GM12878 (cell line): ENCODE data around the gene GPSM1. TPM values are rescaled to one million over a fixed set of nuclear protein-coding genes. Genes with fewer than 3 reads are reported as not detected.
A peak's percentile ranks its signal among the peaks of the same experiment; 100 is the strongest.

ENCODE experiments used
- ATAC-seq: fragments of 200-7000 bp; cut with Tn5 transposase; 3 replicates; pipeline ENCODE4 v1.9.1; 2020; ENCODE audit warnings: mild to moderate bottlenecking, moderate library complexity
- BruUV-seq: library from RNA; stranded (reverse); fragments of 400-500 nt; replicated peaks from 2 replicates; lab custom pipeline; 2021; lab: Mats Ljungman, UMichigan
- CTCF ChIA-PET: fragments of 300-600 bp; sonication (Branson Sonifier 250); formaldehyde crosslinking; extraction: SDS; loops from one replicate; lab custom pipeline; 2021; ENCODE audit warnings: inconsistent platforms; lab: Yijun Ruan, JAX
- POLR2A ChIA-PET: fragments of 350-600 bp; formaldehyde crosslinking; extraction: SDS; loops from one replicate; lab custom pipeline; 2021; ENCODE audit warnings: inconsistent platforms; lab: Charles Lee
- RAD21 ChIA-PET: fragments of 300-600 bp; sonication (Branson Sonifier 250); formaldehyde crosslinking; loops from one replicate; lab custom pipeline; 2023; ENCODE audit warnings: antibody characterized with exemption; ENCODE audit not compliant: unreplicated experiment; lab: Charles Lee
- SMC1A ChIA-PET: fragments of 300-600 bp; sonication (Branson Sonifier 250); formaldehyde crosslinking; loops from one replicate; lab custom pipeline; 2023; ENCODE audit not compliant: unreplicated experiment, uncharacterized antibody; lab: Charles Lee
- DNase-seq: peaks from one replicate; pipeline ENCODE4 v3.0.0-alpha.2; 2011; ENCODE audit warnings: low read depth, low spot score
- FAIRE-seq: peaks from 3 replicates; lab custom pipeline; 2011; peaks lifted over from hg19 to GRCh38; lab: Jason Lieb, UNC
- H2AFZ ChIP-seq: 2 replicates; pipeline ENCODE4 v1.6.0; 2011; ENCODE audit warnings: low read depth, low read length, control low read depth; ENCODE audit not compliant: control insufficient read depth
- H3K27ac ChIP-seq: 2 replicates; pipeline ENCODE4 v1.5.1; 2011; ENCODE audit warnings: control low read depth; ENCODE audit not compliant: control insufficient read depth, insufficient read depth
- H3K27me3 ChIP-seq, 2 experiments: replicated peaks in 1 of 2; 2 replicates each; pipeline versions ENCODE4 v1.6.0 to v1.6.1; 2011; ENCODE audit warnings: low read length in 1 of 2; ENCODE audit not compliant: control insufficient read depth in 2 of 2, insufficient read depth in 2 of 2
- H3K36me3 ChIP-seq, 2 experiments: 2 replicates each; pipeline ENCODE4 v1.5.1; 2011; ENCODE audit warnings: low read length in 1 of 2; ENCODE audit not compliant: control insufficient read depth in 2 of 2, insufficient read depth in 2 of 2
- H3K4me1 ChIP-seq: 2 replicates; pipeline ENCODE4 v1.6.1; 2011; ENCODE audit warnings: mild to moderate bottlenecking, low read length, moderate library complexity, mixed read lengths; ENCODE audit not compliant: control insufficient read depth, insufficient read depth
- H3K4me2 ChIP-seq: 2 replicates; pipeline ENCODE4 v1.6.0; 2011; ENCODE audit warnings: control low read depth; ENCODE audit not compliant: control insufficient read depth, insufficient read depth
- H3K4me3 ChIP-seq: fragments of 200-600 bp; sonication (generic); 2 replicates; pipeline ENCODE4 v1.5.1; 2016
- H3K79me2 ChIP-seq: 2 replicates; pipeline ENCODE4 v1.6.0; 2011; ENCODE audit warnings: low read length; ENCODE audit not compliant: control insufficient read depth, insufficient read depth
- H3K9ac ChIP-seq: 2 replicates; pipeline ENCODE4 v1.8.0; 2011; ENCODE audit warnings: low read length, control low read depth, mixed read lengths; ENCODE audit not compliant: control insufficient read depth, insufficient read depth
- H3K9me3 ChIP-seq: replicated peaks from 3 replicates; pipeline ENCODE4 v1.5.1; 2011; ENCODE audit warnings: mild to moderate bottlenecking, low read length; ENCODE audit not compliant: control insufficient read depth, insufficient read depth
- H4K20me1 ChIP-seq: 2 replicates; pipeline ENCODE4 v1.6.0; 2011; ENCODE audit not compliant: control insufficient read depth, insufficient read depth
- FOS ChIP-seq: IDR thresholded peaks from 3 replicates; pipeline ENCODE4 v1.6.1; 2011; ENCODE audit warnings: borderline replicate concordance; ENCODE audit not compliant: insufficient read length; ENCODE audit errors: extremely low read depth
- HDGF ChIP-seq: fragments of 450-650 bp; IDR thresholded peaks from 2 replicates; pipeline ENCODE4 v1.6.1; 2016; ENCODE audit warnings: antibody characterized with exemption
- MTA3 ChIP-seq: IDR thresholded peaks from 2 replicates; pipeline ENCODE4 v1.6.1; 2012; ENCODE audit warnings: low read length, inconsistent platforms, borderline replicate concordance
- SMC3 ChIP-seq: IDR thresholded peaks from 2 replicates; pipeline ENCODE4 v1.6.1; 2011; ENCODE audit warnings: low read length, improper control_type of control experiment, borderline replicate concordance
- SREBF1 ChIP-seq: IDR thresholded peaks from 2 replicates; pipeline ENCODE4 v1.6.1; 2012; ENCODE audit warnings: mild to moderate bottlenecking, low read length
- ZBED1 ChIP-seq: IDR thresholded peaks from 2 replicates; pipeline ENCODE4 v1.6.1; 2016; ENCODE audit warnings: borderline replicate concordance
- ZNF687 ChIP-seq: fragments of 450-650 bp; IDR thresholded peaks from 2 replicates; pipeline ENCODE4 v1.6.1; 2017; ENCODE audit warnings: mild to moderate bottlenecking, moderate library complexity
- ZSCAN29 ChIP-seq: fragments of 450-650 bp; IDR thresholded peaks from 2 replicates; pipeline ENCODE4 v1.6.1; 2017; ENCODE audit warnings: mild to moderate bottlenecking, moderate library complexity
- WGBS: methylation state at CpG from one replicate; pipeline ENCODE4 v1.1.6; 2016; ENCODE audit warnings: low lambda C conversion rate; ENCODE audit not compliant: insufficient replicate concordance, insufficient coverage; ENCODE audit errors: missing lambda C conversion rate; 5-methylcytosine and 5-hydroxymethylcytosine counted together
- in situ Hi-C: fragments of 300-500 bp; cut with MboI; formaldehyde crosslinking; loops from 9 replicates; pipeline ENCODE4 v1.14.3; 2018; ENCODE audit warnings: mixed read lengths
- intact Hi-C: fragments of 100-400 bp; cut with micrococcal nuclease; formaldehyde crosslinking; loops from one replicate; pipeline ENCODE4 v1.14.2; 2022; ENCODE audit not compliant: unreplicated experiment
- polyA plus RNA-seq, 11 experiments: library from polyadenylated mRNA; depleted of rRNA in 4 of 11; unstranded in 6 of 11; stranded (reverse) in 5 of 11; fragments of >200 nt; fragmentation: Nextera tagmentation in 4 of 11; fragmentation: Illumina TruSeq in 1 of 11; extraction: Ambion mirVana in 4 of 11; extraction: Trizol in 1 of 11; gene quantifications; 1 replicate in 1 of 11; 2 replicates in 10 of 11; pipeline versions ENCODE4 v1.2.1 to v1.2.3, GENCODE V29; 2011 to 2016; ENCODE audit warnings: inconsistent platforms in 2 of 11, missing spikeins in 2 of 11, low read depth in 1 of 11
- total RNA-seq, 4 experiments: library from RNA; depleted of rRNA in 3 of 4; stranded (reverse); fragments of >200 nt in 3 of 4; fragmentation: Illumina TruSeq in 1 of 4; extraction: Trizol in 1 of 4; gene quantifications; 2 replicates each; pipeline versions ENCODE4 v1.2.1 to v1.2.3, GENCODE V29; 2013 to 2021
- TF ChIP-seq, protein P1 (sequence below): fragments of 450-650 bp; conservative IDR thresholded peaks from 2 replicates; pipeline ENCODE4 v1.6.1; 2017; ENCODE audit warnings: mild to moderate bottlenecking, moderate library complexity
- TF ChIP-seq, protein P2 (sequence below): fragments of 450-650 bp; IDR thresholded peaks from 2 replicates; pipeline ENCODE4 v1.6.1; 2016; ENCODE audit warnings: mild to moderate bottlenecking
- TF ChIP-seq, protein P3 (sequence below): fragments of 450-650 bp; formaldehyde crosslinking; IDR thresholded peaks from 2 replicates; pipeline ENCODE4 v1.4.0; 2022; ENCODE audit warnings: mild to moderate bottlenecking, moderate library complexity

GPSM1 gene
- total and polyA plus RNA-seq, 10 of the 15 experiments (the other 5 are each of a cell fraction or from before 2014, with no cell fraction given) = 0.04 to 0.10 (median 0.10) TPM; not detected in 7

DNA sequence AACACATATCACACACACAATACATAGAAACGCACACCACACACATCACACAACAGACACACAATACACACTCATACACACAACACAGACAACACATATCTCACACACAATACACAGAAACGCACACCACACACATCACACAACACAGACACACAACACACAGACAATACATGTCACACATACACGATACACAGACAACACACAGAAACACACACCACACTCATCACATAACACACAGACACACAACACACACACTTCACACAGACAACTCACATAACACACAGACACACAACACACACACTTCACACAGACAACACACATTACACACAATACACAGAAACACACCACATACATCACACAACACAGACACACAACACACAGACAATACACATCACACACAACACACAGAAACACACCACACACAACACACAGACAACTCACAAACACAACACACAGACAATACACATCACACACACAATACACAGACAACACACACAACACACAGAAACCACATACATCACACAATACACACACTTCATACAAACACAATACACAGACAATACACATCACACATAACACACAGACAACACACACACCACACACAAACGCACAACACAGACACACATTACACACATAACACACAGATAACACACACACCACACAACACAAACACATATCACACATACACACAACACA lies 19.2 kb upstream of the GPSM1 start:
- POLR2A ChIA-PET = no interaction called here
- H4K20me1 ChIP-seq = no peaks in the 10 kb centered on the region
- no peak overlapping the region for H3K4me2 ChIP-seq
- CTCF ChIA-PET = no interaction called here
- H3K9me3 ChIP-seq = no peaks in the 10 kb centered on the region
- intact Hi-C loops = no loop called here
- FAIRE-seq (no peak), ATAC-seq (no peak), DNase-seq (no peak)
- BruUV-seq = no TSS peak
- no peak overlapping the region for H3K27ac ChIP-seq
- no peaks in the 10 kb centered on the region for H3K36me3 ChIP-seq
- H2AFZ ChIP-seq = no peak overlapping the region
- RAD21 ChIA-PET = no interaction called here
- in situ Hi-C loops = no loop called here
- no peak overlapping the region for H3K4me3 ChIP-seq
- no peak overlapping the region for H3K9ac ChIP-seq
- peaks cover 3% of the 10 kb centered on the region for H3K4me1 ChIP-seq
- WGBS = 53% methylated on average over 3 of the region's 4 CpGs
- H3K79me2 ChIP-seq = no peaks in the 10 kb centered on the region
- SMC1A ChIA-PET = no interaction called here
- H3K27me3 ChIP-seq = no peaks in the 10 kb centered on the region; a peak in 1 of 4 replicates
- TF ChIP-seq MTA3 (no peak), ZSCAN29 (no peak), ZNF687 (no peak), SMC3 (no peak), HDGF (0 out of 2 replicates have a peak, but pooled peaks have one; percentile 92), SREBF1 (peak; percentile 4; the same call in 1 of the 2 replicates), ZBED1 (no peak), FOS (no peak)
- TF ChIP-seq, protein P1, sequence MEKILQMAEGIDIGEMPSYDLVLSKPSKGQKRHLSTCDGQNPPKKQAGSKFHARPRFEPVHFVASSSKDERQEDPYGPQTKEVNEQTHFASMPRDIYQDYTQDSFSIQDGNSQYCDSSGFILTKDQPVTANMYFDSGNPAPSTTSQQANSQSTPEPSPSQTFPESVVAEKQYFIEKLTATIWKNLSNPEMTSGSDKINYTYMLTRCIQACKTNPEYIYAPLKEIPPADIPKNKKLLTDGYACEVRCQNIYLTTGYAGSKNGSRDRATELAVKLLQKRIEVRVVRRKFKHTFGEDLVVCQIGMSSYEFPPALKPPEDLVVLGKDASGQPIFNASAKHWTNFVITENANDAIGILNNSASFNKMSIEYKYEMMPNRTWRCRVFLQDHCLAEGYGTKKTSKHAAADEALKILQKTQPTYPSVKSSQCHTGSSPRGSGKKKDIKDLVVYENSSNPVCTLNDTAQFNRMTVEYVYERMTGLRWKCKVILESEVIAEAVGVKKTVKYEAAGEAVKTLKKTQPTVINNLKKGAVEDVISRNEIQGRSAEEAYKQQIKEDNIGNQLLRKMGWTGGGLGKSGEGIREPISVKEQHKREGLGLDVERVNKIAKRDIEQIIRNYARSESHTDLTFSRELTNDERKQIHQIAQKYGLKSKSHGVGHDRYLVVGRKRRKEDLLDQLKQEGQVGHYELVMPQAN = no peak
- TF ChIP-seq, protein P2, sequence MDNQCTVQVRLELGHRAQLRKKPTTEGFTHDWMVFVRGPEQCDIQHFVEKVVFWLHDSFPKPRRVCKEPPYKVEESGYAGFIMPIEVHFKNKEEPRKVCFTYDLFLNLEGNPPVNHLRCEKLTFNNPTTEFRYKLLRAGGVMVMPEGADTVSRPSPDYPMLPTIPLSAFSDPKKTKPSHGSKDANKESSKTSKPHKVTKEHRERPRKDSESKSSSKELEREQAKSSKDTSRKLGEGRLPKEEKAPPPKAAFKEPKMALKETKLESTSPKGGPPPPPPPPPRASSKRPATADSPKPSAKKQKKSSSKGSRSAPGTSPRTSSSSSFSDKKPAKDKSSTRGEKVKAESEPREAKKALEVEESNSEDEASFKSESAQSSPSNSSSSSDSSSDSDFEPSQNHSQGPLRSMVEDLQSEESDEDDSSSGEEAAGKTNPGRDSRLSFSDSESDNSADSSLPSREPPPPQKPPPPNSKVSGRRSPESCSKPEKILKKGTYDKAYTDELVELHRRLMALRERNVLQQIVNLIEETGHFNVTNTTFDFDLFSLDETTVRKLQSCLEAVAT = no peak
- TF ChIP-seq, protein P3, sequence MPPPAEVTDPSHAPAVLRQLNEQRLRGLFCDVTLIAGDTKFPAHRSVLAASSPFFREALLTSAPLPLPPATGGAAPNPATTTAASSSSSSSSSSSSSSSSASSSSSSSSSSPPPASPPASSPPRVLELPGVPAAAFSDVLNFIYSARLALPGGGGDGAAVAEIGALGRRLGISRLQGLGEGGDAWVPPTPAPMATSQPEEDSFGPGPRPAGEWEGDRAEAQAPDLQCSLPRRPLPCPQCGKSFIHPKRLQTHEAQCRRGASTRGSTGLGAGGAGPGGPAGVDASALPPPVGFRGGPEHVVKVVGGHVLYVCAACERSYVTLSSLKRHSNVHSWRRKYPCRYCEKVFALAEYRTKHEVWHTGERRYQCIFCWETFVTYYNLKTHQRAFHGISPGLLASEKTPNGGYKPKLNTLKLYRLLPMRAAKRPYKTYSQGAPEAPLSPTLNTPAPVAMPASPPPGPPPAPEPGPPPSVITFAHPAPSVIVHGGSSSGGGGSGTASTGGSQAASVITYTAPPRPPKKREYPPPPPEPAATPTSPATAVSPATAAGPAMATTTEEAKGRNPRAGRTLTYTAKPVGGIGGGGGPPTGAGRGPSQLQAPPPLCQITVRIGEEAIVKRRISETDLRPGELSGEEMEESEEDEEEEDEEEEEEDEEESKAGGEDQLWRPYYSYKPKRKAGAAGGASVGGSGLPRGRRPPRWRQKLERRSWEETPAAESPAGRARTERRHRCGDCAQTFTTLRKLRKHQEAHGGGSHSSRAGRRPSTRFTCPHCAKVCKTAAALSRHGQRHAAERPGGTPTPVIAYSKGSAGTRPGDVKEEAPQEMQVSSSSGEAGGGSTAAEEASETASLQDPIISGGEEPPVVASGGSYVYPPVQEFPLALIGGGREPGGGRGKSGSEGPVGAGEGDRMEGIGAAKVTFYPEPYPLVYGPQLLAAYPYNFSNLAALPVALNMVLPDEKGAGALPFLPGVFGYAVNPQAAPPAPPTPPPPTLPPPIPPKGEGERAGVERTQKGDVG (CRISPR knock-in tag) = no peak
